HG03432 (cell line): ENCODE data around the gene SOX6.

ENCODE experiments used
- ATAC-seq: cut with Tn5 transposase; IDR thresholded peaks from one replicate; pipeline ENCODE4 v1.9.1; 2021; ENCODE audit warnings: mild to moderate bottlenecking, moderate library complexity; ENCODE audit not compliant: unreplicated experiment

The SOX6 gene

DNA sequence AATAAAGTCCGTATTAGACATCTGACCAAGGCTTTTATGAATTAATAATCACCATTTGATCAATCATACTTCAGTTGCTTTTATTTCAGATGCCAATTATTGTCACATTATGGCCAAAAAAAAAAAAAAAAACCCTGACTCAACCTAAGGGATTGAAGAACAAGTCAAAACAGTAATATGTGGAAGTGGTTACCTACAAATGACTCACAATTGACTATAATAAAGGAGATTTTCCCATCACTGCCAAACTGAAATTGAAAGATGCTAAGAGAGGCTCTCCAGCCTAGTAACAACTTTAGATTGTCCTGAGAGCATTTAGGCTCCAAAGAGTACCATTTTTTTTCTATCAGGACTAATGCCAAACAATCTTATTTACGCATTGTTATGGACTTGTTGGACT is 35.2 kb downstream of the SOX6 start:
- no peak for ATAC-seq

DNA sequence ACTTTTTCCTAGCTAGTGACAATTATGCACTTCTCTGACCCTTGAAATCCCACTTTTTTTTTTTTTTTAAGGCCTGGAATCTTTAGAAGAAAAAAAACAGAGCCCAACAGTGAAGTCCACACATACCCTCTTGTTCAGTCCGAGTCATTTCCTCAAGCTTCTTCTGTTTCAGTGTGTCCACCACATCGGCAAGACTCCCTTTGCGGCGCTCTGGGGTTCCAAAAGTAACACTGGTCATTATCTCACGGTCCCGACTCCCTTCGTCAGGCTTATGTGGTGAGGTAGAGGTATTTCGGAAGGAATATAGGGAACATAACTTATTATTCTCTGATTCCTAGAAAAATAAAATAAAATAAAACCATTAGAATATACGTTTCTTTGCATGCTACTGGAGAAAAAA is 38.0 kb downstream of the SOX6 start:
- no peak for ATAC-seq

DNA sequence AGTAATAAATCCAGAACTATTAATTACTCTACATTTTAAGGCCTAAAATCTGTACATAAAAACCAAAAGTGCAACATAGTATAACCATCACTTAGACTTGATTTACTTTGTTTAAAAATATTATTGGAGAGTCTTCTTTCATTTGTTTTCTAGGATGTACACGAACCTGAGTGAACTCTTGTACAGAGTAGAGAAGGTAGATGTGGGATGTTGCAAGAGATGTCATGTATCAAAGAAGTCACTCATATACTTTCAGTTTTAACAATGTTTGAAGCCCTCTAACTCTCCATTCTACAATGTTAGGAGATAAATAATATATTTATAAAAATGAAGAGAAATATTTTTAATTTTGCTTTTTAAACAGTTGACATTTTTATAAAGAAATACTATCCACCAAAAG is 38.6 kb downstream of the SOX6 start:
- ATAC-seq, result no peak

DNA sequence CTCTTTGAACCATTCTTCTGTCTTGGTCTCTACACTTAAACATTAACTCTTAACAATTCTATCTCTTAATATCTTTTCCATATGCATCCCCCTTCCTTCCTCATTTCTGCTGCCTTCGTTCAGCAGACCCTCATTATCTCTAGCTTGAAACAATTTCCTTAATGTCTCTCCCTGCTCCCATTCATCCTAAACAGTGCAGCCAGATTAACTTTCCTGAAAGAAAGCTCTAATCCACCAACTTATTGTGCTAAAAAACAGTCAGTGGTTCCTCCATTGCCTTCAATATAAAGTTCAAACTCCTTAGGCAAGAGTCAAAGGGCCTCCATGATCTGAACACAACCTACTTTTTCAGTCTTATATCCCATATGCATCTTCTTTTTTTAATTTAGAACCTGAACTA is 42.5 kb downstream of the SOX6 start:
- no peak for ATAC-seq

DNA sequence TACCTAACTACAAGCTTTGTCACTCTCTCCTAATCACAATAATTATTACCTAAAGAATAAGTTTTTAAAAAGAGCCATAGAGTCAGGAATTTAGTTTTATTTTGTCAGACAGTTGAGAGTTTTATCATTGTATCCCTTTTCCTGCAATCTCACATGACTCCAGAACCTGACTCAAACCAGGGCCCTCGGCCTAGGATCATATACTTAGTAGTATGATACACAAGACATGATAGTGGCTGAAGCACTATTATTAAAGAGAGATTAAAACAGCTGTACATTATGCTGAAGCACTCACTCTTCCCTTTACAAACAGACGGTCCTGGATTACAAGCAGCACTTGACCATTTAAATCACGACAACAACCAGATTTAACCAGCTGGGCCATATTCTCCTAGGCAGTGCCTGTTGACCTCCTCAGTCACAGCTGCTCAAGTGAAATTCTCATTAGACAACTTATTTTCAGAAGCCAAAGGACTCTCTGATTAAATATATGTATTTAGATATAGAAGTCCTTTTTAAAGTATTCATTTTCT is 44.0 kb downstream of the SOX6 start:
- ATAC-seq, result no peak

DNA sequence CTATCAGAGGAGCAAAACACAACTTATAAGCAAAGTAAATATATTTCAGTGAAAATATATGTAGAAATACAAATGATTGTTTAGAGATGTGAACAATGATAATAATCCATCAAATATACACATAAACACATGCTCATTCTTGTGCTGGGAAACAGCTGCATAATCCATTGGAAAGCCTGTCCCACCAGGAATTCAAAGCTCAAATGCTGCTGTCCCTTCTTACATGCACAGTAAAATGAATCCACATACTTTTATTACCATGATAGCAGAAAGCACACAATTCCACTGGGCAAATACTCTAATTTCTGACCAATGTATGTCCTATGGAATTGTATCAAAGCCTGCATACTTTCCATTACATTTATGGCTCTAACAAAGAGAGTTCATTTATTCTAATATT is 44.5 kb downstream of the SOX6 start:
- ATAC-seq, result no peak

DNA sequence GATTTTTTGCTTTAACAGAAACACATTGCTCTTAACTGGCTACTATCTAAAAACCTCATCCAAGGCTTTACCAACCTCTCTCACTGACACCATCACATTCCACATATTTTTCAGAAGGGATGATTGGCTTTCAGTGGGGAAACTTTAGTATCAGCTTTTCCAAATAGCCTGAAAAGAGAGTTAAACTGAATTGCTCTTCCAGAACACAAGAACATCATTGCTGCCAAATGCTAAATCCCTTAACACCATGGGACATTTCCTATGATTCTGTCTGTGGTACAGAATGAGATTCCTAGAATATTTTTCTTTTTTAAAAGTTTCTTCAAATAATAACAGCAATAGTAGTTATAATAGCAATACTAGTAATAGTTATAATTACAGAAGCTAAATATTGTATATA is 45.4 kb downstream of the SOX6 start:
- ATAC-seq, result no peak

DNA sequence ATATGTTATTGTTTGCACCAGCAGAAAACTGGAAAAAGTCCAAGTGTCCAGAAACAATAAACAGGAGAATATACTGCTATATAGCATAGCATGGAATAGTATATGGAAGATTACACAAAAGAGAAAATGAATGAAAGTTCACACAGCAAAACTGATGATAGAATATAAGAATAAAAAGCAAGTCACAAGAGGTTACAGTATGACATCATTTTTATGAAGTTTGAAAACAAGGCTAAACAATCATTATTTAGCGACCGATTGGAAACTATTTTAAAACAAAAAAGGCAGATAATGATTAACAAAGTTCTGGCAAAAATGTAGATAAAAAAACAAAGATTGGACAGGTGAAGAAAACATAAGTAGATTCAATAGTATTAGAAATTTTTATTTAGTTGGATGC is 47.1 kb downstream of the SOX6 start:
- no peak for ATAC-seq

DNA sequence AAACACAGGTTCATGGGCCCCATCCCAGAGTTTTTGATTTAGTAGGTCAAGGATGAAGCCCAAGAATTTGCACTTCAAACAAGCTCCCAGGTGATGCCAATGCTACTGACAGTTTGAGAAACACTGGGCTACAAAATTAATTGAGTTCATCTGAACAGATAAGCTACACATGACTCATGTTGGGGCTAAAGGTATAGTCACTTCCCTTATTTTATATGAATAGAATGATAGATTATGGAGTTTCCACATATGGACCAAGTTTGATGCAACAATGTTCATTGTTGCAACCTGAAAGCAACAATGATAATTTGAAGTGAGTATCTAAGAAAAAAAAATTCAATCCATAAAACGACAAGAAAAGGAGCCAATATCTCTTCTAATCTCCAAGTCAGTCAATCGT is 54.9 kb downstream of the SOX6 start:
- no peak for ATAC-seq

DNA sequence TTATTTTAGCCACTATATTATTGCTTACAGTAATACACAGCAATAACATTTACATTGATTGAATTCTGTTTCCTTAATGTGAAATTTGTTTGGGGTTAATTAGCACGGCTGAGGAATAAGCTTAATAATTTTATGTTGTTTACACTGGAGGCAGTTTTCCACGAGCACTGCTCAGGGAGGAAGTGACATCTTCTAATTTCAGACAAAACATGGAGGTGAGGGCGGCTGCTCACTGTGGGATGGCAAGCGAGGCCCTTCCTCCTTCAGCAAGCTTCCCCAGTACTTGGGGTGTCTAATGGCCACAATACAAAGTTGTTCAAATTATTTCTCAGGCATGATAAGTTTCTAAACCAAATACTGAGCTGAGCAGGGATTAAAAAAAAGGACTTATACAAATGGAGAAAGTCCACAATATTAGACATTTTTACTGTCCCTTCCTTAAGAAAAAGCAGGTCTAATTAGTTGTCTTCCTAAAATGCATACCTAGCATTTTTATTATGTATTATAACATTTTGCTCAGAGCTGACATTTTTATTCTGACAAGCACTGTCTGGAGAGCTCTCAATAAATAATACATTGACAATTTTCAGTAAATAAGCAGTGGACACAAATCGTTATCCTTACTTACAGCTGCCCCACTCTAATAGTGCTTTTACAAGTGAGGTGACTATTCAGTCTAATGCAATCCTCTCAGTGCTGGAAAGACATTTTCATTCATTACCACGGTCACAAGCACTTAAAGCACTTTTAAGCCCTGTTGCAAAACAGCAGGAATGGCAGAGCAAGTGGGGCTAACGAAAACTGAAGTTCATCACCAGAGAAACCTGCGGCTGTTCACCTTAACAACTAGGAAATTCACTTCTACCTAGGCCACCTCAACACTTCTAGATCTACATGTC is 56.2 kb downstream of the SOX6 start:
- ATAC-seq, result no peak

DNA sequence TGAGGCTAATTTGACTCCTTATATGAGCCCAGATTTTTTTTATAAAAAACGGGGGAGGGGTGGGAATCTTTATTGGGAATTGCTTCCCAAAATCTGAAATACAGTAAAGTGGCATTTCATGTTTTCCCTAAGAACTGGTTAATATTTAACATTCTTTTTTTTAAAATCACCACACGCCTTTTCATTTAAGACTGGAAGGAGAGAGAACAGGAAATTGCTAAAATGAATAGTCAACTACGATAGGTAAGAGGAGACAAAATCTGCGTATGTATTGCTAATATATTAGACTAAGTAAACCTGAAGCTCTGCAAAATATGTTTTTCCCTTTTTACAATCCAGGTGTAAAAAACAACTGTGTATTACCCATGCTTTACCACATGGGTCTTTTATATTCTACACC is 57.0 kb downstream of the SOX6 start:
- no peak for ATAC-seq

DNA sequence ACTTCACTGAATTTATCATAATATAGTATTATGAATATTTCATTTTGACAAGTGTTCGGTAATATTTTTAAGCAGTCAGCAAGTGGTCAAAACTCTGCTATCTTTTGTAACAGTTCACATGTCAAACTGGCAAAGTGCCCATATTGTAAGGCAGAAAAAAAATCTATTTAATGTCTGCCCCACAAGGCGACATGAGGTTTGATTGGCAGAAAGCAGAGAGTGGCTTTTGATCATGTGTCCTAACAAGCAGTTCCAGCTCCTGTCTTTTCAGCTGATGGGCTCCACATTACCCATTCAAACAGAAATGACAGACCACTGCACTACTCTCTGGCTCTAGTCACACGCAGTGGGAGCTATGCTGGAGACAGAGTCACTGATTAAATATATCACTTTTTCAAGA is 59.0 kb downstream of the SOX6 start:
- ATAC-seq, result no peak

DNA sequence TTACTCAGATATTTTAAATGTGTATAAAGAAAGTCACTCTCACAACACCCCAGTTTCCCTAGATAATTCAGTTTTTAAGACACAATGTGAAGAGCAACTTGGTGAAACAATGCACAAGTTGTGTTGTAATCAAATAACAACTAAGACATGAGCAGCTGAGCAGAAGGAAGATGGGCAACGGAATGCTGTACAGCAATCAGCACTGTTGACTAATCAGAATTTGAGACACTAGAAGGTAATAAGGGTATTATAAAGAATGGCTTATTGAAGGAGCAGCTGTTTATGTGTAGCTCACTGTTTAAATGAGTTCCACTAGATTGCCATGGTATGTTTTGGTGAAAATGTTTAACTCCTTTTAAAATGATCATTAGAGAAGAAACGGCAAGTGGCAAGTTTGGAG is 60.1 kb downstream of the SOX6 start:
- ATAC-seq, result no peak

DNA sequence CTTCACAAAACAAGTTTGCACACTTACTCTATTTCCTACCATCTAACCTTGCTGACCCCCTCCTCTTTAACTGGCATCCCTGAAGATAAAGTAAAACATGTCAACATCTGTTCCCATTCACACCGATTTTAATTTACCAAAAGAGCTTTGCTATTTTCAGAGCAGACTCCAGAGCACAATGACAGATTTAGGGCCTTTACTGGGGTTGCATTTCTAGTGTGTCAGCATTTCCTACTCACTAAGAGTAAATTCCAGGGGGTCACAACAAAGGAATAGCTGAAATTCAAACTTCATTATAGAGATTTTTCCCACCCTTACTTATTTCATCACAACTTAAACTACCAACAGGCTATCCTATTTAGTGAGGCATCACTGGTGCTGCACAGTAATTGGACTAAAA is 60.8 kb downstream of the SOX6 start:
- ATAC-seq, result no peak

DNA sequence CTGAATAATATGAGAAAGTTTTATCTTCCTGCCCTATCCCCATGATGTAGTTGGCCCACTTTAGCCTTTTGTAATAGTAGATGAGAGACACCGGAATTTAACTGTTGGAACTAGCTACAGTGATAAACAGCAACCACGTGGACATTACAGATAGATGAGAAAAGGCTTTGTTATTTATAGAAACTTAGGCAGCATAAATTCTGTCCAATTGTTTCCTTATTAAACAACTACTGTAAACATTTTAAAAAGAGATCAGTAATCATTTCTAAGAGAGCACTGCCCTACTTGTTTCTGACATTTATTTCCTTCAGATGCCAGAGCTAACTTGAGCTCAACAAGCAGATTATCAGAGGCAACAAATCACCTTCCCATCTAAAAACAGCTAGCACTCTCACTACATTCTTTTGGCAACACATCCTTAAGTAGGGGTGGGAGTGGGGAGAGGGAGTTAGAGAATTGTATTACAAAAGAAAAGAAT is 63.1 kb downstream of the SOX6 start:
- ATAC-seq, result no peak

DNA sequence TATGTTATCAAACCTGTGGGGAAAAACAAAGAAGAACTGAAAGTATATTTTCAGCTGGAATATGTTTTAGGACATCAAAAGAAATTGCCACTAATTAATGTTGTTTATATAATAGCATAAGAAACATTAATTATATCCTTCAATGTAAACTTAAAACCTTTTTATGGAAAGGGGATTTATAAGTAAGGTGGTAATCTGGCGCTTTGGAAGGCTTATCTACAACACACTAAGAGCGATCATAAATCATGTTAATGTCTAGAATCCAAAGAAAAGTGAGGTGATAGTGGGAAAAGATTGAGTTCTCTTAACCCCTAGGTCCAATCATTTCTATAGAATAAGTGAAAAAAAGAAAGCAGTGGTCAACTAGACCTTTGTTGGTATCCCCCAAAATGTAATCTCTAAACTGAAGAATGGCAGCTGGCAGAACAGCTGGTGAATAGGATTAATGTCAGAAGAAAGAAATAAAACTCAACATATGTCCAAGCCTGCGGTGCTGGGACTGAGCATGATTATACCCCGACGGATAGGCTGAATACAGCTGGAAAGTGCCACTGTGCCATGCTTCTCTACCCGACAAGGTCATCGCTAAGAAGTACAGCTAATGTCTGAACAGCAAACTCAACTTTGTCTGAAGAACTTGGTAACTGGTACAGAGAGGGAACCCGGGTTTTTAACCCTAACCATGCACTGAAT is 64.0 kb downstream of the SOX6 start:
- no peak for ATAC-seq

DNA sequence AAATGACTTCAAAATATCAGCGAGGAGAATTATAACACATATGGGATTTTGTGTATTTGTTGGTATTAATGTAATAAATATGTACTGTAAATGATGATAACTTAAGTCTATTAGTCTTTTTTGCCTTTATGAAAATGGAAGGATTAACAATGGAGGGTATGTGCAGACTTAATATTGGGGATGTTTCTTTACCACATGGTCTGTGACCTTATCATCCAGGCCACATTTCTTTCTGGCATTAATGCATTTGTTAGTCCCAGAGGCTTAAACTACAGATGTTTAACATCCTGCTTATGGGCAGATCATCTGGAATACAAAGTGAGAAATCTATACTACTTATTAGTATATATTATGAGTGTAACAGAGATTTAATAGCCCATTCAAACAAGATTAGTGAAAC is 64.6 kb downstream of the SOX6 start:
- ATAC-seq, result no peak

DNA sequence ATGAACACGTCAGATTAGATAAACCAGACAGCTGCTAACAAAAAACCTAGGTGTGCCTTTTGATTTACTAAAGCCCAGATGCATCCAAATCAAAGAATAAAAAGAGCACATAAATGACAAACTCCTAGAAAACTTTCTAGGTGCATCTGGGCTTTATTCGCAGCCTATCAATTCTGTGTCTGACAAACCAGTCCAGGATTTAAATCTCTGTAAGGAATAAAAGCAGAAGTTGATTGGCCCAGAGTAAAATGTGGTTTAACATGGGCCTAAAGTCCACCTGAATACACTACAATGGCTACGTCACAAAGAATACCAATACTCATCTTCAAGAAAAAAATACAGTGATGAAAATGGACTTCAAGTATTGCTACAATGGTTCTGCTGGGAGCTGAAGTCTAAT is 66.8 kb downstream of the SOX6 start:
- ATAC-seq, result no peak

DNA sequence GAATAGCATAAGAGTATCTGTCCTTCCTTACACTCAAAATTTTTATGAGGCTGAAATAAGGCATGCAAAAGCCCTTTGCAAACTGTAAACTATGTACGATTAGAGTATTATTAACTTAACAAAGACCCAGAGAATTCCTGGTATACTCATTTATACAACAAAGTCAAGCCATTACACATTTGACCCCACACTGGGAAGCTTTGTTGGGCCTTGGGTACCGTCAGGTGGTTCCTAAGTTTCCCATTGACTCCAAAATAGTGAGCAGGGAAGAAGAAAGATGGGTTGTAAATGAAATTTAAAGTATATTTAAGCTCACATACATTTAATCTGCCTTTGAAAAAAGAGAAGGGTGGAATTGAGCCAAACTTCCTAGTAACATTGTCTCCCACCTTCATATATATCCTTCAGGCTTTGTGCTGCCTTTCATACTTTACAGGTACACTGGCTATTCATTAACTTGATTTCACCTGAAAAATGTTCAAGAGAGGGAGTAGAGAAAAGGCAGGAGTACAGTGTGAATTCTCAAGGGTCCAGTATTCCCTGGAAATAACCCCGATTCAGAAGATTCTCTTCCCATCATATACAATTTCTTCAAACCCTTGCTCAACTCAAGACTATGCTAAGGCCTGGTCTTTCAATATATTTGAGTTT is 68.6 kb downstream of the SOX6 start:
- ATAC-seq, result no peak

DNA sequence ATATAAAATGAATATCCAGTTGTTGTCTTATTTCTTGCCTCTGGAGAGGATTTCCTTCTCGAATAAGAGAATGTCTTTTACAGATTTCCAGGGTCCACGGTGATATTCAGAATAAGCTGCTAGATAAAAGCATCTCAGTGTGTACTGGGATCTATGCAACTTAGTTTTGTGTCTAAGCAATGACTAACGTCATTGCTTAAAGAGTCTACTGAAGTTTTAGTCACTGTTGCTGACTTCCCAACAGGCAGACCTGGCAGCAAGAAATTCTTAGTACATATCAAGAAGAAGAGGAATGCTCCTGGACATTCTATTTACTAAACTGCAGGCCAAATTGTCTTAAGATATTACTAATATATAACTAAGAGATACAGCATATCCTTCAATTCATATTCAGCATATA is 70.3 kb downstream of the SOX6 start:
- ATAC-seq, result no peak

DNA sequence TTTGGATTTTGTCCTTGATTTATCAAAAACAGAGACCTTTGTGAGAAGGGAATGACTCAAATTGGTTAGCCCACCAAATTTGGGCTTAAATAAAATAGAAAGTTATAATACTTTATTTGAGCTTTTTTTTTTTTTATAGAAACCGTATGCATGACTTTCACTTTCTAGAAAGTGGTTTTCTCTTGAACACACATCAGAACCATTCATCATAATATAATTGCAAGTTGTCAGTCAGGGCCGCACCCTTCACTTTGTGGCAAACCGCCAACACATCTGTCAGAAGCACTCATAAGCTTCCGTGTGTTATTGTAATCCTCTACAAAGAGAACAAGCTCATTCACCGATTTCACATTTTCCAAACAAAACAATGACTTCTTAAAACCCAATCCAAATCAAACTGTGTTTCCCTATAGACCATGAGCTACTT is 76.1 kb downstream of the SOX6 start:
- peak; percentile 57 for ATAC-seq

DNA sequence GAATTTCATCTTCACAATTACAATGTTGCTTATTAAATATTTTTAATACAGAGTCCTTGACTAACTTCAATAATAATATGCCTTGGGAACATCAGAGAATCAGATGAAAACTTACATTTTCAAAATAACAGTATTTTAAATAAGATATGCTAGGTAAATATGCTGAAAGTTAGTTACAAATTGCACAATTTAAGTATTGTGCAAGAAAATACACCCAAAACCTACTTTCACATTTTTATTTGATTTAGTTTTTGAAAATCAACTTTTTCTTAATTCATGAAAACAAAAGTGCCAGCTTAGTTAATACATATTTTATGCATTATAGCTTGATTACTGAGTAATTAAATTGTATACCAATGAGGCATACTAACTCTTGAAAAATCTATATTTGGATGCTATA is 76.8 kb downstream of the SOX6 start:
- ATAC-seq, result no peak
